ENCODE data around the gene TCEA2. TPM values are rescaled to one million over a fixed set of nuclear protein-coding genes. Genes with fewer than 3 reads are reported as not detected.
A peak's percentile ranks its signal among the peaks of the same experiment; 100 is the strongest.

TCEA2 gene
- total and polyA plus RNA-seq, 2 of the 13 experiments (the other 11 are each of a cell fraction or from before 2014, with no cell fraction given), result 28.1 to 33.7 TPM

DNA sequence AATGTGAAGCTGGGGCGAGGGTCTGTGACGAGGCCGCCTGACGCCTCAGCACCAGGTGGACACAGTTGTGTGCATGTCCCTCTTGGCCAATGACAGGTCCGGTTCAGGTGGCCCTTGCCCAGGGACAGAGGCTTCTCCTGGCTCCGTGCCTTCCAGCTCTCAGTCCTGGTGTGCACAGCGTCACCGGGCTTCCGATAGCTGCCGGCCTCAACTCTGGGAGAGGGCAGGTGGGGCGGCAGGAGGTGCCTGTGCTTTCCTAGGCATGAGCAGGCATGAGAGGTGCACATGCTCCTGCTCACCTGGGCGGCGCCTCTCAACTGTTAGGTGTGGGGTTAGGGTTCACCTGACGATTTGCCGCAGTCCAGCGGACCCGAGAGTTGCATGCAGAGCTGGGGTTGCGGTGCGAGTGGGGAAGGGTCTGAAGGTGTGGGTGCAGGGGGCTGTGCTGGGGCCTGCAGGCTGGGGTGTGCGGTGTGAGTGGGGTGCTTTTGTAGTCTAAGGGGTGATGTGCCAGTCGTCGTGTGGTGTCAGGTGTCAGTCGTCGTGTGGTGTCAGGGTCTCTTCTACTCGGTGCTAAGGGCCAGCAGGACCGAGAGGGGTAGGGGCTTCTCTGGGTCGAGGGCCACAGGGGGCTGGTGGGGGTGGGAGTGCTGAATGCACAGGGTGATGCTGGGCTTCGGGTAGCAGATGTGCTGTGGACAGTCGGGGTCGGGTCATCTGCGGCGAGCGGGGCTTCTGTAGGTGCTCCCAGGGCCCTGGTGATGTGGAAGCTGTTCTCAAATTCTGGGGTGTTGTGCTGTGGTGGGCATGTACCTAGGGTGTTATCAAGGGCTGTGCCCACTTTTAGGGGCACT, 9.8 kb upstream of the TCEA2 start (continued):
- TF ChIP-seq, protein P1, sequence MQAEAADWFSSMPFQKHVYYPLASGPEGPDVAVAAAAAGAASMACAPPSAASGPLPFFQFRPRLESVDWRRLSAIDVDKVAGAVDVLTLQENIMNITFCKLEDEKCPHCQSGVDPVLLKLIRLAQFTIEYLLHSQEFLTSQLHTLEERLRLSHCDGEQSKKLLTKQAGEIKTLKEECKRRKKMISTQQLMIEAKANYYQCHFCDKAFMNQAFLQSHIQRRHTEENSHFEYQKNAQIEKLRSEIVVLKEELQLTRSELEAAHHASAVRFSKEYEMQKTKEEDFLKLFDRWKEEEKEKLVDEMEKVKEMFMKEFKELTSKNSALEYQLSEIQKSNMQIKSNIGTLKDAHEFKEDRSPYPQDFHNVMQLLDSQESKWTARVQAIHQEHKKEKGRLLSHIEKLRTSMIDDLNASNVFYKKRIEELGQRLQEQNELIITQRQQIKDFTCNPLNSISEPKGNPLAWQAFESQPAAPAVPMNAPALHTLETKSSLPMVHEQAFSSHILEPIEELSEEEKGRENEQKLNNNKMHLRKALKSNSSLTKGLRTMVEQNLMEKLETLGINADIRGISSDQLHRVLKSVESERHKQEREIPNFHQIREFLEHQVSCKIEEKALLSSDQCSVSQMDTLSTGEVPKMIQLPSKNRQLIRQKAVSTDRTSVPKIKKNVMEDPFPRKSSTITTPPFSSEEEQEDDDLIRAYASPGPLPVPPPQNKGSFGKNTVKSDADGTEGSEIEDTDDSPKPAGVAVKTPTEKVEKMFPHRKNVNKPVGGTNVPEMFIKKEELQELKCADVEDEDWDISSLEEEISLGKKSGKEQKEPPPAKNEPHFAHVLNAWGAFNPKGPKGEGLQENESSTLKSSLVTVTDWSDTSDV (CRISPR knock-in tag; IDR thresholded peaks at IDR 0.05), result no peak
- peak; percentile 83 for TF ChIP-seq PITX1 (CRISPR knock-in tag; IDR thresholded peaks at IDR 0.05)
- peak; percentile 89; the same call in 1 of the 2 replicates for TF ChIP-seq ZNF713 (CRISPR knock-in tag; IDR thresholded peaks at IDR 0.05)
- peak; percentile 40 for TF ChIP-seq ZNF317 (CRISPR knock-in tag; IDR thresholded peaks at IDR 0.05)
- no peak for TF ChIP-seq NCOA1 (CRISPR knock-in tag; IDR thresholded peaks at IDR 0.05)
- TF ChIP-seq, protein P2, sequence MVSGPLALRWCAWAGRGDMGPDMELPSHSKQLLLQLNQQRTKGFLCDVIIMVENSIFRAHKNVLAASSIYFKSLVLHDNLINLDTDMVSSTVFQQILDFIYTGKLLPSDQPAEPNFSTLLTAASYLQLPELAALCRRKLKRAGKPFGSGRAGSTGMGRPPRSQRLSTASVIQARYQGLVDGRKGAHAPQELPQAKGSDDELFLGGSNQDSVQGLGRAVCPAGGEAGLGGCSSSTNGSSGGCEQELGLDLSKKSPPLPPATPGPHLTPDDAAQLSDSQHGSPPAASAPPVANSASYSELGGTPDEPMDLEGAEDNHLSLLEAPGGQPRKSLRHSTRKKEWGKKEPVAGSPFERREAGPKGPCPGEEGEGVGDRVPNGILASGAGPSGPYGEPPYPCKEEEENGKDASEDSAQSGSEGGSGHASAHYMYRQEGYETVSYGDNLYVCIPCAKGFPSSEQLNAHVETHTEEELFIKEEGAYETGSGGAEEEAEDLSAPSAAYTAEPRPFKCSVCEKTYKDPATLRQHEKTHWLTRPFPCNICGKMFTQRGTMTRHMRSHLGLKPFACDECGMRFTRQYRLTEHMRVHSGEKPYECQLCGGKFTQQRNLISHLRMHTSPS (CRISPR knock-in tag; IDR thresholded peaks at IDR 0.05; ENCODE audit: low read depth), result peak; percentile 89
- peak; percentile 12; the same call in 1 of the 2 replicates for TF ChIP-seq NCOA2 (CRISPR knock-in tag; IDR thresholded peaks at IDR 0.05)
- peak; percentile 77; the same call in 1 of the 2 replicates for TF ChIP-seq SMAD1 (CRISPR knock-in tag; IDR thresholded peaks at IDR 0.05; ENCODE audit: borderline replicate concordance, low read depth)
- TF ChIP-seq, protein P3, sequence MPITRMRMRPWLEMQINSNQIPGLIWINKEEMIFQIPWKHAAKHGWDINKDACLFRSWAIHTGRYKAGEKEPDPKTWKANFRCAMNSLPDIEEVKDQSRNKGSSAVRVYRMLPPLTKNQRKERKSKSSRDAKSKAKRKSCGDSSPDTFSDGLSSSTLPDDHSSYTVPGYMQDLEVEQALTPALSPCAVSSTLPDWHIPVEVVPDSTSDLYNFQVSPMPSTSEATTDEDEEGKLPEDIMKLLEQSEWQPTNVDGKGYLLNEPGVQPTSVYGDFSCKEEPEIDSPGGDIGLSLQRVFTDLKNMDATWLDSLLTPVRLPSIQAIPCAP (CRISPR knock-in tag; IDR thresholded peaks at IDR 0.05; ENCODE audit: low read depth), result no peak; the same call in 1 of the 2 replicates
- 0 out of 2 replicates have a peak, but pooled peaks have one; percentile 88 for TF ChIP-seq ZNF572 (CRISPR knock-in tag; IDR thresholded peaks at IDR 0.05)
- no peak for TF ChIP-seq PPARG (CRISPR knock-in tag; conservative IDR thresholded peaks at IDR 0.05)
- TF ChIP-seq ZNF562 (CRISPR knock-in tag; IDR thresholded peaks at IDR 0.05; ENCODE audit: borderline replicate concordance), result no peak
- TF ChIP-seq, protein P4, sequence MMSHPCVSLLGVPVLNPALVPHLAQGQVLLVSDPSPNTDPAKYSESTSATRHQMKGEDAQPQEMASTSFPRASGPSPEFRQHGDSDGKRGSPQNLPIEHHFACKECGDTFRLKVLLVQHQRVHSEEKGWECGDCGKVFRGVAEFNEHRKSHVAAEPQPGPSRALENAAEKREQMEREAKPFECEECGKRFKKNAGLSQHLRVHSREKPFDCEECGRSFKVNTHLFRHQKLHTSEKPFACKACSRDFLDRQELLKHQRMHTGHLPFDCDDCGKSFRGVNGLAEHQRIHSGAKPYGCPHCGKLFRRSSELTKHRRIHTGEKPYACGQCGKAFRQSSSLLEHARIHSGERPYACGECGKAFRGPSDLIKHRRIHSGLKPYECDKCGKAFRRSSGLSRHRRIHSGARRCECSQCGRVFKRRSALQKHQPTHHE (CRISPR knock-in tag; IDR thresholded peaks at IDR 0.05; ENCODE audit: borderline replicate concordance), result no peak; the same call in 1 of the 2 replicates
- no peak; the same call in 1 of the 2 replicates for TF ChIP-seq POLR2G (IDR thresholded peaks at IDR 0.05; ENCODE audit: low read depth, low read length)
- TF ChIP-seq SIN3B (IDR thresholded peaks at IDR 0.05; ENCODE audit: low read length), result no peak
- TF ChIP-seq REXO4 (CRISPR knock-in tag; IDR thresholded peaks at IDR 0.05; ENCODE audit: borderline replicate concordance), result peak; percentile 83; the same call in 1 of the 2 replicates
- 0 out of 2 replicates have a peak, but pooled peaks have one; percentile 22 for TF ChIP-seq ZNF766 (CRISPR knock-in tag; IDR thresholded peaks at IDR 0.05; ENCODE audit: borderline replicate concordance)
- 0 out of 2 replicates have a peak, but pooled peaks have one; percentile 50 for TF ChIP-seq KDM3A (CRISPR knock-in tag; IDR thresholded peaks at IDR 0.05; ENCODE audit: low read depth)
- TF ChIP-seq STAT5B (CRISPR knock-in tag; IDR thresholded peaks at IDR 0.05), result no peak
- no peak for TF ChIP-seq SALL2 (CRISPR knock-in tag; IDR thresholded peaks at IDR 0.05)
- TF ChIP-seq, protein P5, sequence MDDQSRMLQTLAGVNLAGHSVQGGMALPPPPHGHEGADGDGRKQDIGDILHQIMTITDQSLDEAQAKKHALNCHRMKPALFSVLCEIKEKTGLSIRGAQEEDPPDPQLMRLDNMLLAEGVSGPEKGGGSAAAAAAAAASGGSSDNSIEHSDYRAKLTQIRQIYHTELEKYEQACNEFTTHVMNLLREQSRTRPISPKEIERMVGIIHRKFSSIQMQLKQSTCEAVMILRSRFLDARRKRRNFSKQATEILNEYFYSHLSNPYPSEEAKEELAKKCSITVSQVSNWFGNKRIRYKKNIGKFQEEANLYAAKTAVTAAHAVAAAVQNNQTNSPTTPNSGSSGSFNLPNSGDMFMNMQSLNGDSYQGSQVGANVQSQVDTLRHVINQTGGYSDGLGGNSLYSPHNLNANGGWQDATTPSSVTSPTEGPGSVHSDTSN (CRISPR knock-in tag; IDR thresholded peaks at IDR 0.05; ENCODE audit: borderline replicate concordance), result no peak
